HG02938 (cell line): ENCODE results near the gene DNM2.
"Not testable (repeated sequence)": the region's sequence is repeated elsewhere in the genome, so short reads cannot be mapped to it uniquely, and the experiment has no call there.

Experiments
- ATAC-seq: cut with Tn5 transposase; IDR thresholded peaks from one replicate; pipeline ENCODE4 v1.9.1; 2021; ENCODE audit warnings: mild to moderate bottlenecking, moderate library complexity; ENCODE audit not compliant: unreplicated experiment

Gene DNM2

DNA sequence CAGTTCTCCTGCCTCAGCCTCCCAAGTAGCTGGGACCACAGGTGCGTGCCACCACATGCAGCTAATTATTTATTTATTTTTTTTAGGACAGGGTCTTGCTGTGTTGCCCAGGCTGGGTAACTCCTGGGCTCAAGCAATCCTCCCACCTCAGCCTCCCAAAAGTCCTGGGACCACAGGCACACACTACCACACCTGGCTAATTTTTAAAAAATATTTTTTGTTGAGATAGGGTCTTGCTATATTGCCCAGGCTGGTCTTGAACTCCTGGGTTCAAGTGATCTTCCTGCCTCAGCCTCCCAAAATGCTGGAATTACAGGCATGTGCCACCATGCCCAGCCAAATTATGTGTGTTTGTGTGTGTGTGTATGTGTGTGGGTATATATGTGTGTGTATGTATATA, 139.0 kb downstream of the DNM2 start:
- ATAC-seq: not testable (repeated sequence)

DNA sequence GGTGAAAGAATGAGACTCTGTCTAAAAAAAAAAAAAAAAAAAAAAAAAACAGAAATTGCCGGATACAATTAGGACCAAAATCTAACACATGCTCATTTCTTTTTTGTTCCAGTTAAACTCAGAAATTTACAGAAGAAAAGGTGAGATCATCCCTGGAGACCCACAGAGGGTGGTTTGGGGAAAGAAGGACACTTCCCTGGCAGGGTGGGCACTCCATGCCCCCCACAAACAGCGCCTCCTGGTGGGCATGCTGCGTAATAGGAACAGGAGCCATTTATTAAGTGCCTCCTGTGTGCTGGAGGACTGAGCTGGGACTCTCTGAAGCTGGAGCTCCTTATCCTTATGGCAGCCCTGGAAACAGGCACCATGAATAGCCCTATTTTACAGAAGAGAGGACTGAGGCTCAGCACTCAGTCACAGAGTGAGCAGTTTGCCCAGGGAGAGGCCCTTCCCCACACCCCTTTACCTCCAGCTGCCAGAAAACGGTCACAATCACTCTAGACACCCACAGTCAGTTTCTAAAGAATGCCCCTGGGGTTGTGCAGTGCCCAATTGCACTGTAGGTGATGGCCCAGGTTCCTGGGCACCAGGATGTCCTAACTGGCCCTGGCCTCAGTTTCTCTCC, 140.4 kb downstream of the DNM2 start:
- ATAC-seq: no peak

DNA sequence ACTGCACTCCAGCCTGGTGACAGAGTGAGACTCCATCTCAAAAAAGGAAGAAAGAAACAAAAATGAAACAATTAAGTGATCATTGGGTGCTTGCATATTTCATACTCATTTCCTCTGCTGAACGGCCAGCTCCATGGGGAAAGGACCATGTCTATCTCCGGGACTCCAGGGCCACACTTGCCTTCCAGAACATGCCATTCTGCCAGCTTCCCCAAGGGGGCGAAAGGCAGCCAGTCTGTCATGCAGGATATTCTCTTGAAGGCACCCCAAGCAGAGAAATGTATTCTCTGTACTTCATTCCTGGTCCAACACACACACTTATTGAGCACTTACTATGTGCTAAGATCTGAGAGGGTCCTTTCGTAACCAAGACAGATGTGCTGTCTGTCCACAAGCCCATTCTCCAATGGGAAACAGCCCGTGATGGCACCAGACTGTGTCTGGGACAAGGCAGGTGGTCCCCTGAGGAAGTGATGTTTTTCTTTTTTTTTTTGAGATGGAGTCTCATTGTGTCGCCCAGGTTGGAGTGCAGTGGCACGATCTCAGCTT, 143.3 kb downstream of the DNM2 start:
- ATAC-seq: no peak

- no peak for ATAC-seq
Observed at GRCh38 chr19:10862561-10863106, 144.8 kb downstream of the DNM2 start.

GRCh38 chr19:10863107-10863717, 145.3 kb downstream of the DNM2 start:
- no peak for ATAC-seq

- no peak for ATAC-seq
Observed at GRCh38 chr19:10864538-10864899, 146.6 kb downstream of the DNM2 start.

- no peak for ATAC-seq
Observed at GRCh38 chr19:10866495-10866894, 148.6 kb downstream of the DNM2 start.

DNA sequence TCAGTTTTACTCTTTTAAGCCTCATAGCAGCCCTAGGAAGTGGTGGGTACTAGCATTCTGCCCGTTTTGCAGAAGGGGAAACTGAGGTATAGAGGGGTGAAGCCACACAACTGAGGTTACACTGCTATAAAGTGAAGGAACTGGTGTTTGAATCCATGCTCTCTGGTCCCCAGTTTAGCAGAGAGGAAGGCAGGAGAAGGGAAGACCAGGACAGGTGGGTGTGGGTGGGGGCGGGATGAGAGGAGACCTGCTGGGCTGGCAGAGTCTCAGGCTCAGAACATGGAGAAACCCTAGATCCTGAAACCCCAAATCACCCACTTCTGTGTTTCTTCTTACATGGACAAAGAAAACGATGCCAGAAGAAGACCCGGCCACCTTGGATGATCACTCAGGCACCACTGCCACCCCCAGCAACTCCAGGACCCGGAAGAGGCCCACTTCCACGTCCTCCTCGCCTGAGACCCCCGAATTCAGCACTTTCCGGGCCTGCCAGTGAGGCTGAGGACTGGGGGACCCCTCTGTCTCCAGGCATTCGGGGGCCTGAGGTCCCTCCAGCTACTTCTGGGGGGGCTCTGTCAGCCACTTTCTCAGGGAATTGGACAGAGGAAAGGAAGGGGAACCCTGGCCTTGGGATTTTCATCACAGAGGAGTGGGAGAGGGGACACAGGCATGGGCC, 151.1 kb downstream of the DNM2 start:
- no peak for ATAC-seq

DNA sequence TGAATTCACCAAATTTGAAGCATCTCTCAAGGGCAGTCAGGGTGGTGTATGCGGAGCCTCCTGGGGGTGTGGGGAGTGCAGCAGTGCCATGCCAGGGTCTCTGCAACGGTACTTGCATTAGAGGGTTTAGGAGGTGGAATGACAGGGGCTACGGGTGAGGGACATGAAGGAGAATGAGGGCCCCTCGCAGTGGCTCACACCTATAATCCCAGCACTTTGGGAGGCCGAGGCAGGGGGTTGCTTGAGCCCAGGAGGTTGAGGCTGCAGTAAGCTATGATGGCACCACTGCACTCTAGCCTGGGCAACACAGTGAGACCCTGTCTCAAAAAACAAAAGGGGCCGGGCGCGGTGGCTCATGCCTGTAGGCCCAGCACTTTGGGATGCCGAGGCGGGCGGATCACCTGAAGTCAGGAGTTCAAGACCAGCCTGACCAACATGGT, 152.0 kb downstream of the DNM2 start:
- ATAC-seq: not testable (repeated sequence)

DNA sequence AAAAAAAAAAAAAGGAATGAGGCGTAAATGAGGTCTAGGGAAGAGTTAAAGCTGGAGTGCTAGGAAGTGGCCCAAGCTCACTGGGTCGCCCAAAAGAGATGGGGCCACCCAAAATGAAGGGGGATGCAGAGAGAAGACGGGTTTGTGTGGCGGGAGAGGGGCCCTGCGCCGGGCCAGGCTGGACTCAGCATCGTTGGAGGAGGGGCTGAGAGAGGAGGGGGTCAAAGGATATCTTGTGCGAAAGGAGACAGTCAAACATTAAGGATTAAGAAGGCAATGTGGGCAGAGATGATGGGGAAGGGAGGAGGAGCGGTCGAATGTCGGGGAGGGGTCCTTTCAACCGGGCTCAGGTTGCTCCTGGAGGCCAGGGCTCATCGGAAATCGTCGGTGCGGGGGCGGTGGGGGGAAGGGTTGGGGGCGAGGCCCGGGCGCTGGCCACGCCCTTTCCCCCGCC, 152.6 kb downstream of the DNM2 start:
- ATAC-seq: no peak

DNA sequence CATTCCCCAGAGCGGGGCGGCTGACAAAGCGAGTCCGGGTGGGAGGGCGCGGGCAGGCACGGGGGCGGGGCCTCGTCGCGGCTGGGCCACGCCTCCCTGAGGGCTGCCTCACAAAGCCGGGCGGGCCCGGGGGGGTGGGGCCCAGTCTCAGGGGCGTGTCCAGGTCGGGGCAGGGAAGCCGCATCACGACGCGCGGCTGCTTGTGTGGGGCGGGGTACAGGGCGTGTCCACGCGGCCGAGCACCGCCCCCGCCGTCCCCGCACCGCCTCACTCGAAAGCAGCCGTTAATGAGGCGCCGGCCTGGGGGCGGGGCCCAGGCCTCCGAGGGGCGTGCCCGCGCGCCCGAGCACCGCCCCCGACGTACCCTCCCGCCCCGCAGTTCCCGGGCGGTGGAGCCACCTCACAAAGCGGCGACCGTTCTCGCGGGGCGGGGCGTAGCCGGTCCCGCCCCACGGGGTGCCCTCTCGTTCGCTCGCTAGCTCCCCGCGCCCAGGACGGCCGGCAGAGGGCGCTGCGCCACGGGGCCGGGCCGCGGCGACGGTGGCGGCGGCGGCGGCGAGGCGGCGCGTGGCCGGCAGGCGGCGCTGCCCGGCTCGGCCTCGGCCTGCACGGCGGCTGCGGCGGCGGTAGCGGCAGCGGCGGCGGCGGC, 153.2 kb downstream of the DNM2 start, which contains the start of gene CARM1:
Gene CARM1, plus strand, starts transcription at position 599 of the 649 bp plus-strand sequence. CDS start 150 bp downstream, outside the sequence.
- peak; percentile 66 for ATAC-seq

DNA sequence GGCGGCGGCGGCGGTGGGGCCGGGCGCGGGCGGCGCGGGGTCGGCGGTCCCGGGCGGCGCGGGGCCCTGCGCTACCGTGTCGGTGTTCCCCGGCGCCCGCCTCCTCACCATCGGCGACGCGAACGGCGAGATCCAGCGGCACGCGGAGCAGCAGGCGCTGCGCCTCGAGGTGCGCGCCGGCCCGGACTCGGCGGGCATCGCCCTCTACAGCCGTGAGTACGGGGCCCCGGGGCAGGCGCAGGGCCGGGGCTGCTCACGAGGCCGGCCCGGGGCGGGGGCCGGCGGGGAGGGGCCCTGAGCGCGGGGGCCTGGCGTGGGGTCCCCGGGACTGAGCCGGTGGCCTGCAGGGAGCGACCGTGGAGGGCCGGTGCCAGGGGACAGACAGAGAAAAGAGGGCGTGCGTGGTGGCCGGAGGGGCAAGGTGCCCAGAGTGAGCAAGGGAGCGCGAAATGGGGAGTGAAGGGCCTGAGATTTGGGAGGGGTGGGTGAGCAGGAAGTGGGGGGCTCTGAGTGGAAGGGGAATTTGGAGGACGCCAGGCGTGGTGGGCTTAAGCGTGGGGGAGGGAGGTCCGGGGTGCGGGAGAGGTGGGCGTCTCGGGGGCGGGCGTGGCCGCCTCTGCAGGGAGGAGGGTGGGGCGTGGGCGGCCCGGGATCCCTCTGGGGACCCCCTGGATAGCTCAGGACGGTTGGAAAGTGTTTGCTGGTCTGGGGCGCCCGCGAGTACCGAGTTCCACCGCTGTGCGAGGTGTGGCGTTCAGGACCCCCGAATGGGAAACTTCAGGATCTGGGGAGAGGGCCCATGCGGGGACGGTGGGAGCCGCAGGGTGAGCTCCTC, 154.0 kb downstream of the DNM2 start:
- ATAC-seq: peak; percentile 9

DNA sequence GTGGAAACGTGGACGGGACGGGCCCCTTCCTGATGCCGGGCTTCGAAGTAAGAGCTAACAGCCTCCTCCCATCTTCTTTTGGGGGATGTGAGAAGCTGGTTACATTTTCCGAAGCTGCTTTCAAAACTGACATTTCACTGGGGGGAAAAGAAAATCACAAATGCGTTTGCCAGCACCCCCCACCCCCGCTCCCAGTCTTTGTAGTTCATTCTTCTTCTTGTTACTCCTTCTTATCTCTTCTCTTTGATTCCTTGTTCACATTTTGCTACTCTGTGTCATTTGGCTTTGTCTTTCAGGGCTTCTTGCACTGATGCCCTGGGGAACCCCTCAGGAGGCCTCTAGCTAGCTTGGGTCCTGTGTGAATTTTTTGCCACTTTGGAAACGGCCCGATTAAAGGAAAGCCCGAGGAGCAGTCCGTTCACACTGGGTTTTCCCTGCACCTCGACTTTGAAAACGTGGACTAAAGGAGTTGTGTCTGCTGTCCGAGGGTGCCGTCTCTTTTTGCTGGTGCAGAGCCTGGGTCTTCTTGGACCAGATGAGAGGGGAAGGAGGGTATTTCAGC, 154.7 kb downstream of the DNM2 start:
- no peak for ATAC-seq

DNA sequence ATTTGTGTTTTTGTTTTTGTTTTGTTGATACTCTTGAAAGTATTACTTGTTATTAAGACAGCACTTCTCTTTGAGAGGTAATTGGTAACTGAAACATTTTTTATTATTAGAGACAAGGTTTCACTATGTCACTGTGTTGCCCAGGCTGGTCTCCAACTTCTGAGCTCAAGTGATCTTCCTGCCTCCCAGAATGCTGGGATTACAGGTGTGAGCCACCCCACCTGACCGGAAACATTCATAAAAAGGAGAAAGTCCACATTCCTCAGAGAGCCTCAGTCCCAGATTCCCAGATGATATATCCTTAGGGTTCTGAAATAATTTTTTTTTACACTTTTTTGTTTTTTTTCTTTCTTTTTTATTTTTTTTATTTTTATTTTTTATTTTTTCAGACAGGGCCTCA, 156.1 kb downstream of the DNM2 start:
- no peak for ATAC-seq

DNA sequence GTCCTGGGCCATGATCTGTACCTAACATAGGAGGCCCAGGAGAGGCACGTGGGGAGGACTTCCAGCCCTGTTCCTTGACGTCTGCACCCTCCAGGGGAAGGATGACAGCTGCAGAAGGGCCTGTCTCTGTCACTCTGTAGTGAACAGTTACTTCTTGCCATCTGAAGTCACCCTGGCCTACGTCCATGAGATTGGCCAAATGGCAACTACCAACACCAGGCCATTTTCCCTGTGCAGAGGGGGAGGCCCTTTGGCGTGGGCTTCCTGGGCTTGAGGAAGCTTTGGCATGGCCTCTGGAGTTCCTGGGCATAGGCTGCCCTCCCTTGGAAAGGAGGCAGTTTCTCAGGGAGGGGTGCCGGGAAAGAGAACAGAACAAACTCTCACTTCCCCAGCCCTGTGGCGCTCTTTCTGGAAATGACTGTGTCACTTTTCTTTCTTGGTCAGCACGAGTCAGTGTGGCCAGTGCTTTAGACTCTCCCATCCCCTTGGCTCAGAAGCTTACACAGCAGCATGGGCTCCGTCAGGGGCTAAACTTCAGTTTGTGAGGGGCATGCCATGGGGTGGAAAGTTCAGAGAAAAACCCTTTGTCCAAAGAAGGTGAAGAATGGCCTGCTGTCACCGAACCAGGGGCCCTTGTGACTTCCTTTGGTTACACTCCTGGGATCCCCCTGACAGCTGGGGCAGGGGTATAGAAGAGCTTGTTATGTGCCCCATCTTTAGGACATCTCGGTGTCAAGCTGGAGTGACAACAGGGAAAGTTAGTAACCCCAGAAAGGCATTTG, 158.8 kb downstream of the DNM2 start:
- ATAC-seq: peak; percentile 51

- ATAC-seq: not testable (repeated sequence)
Observed at GRCh38 chr19:10877608-10878007, 159.7 kb downstream of the DNM2 start.

- no peak for ATAC-seq
Observed at GRCh38 chr19:10878253-10878652, 160.4 kb downstream of the DNM2 start.
